Dermis microvascular lymphatic vessel endothelial cell (primary cell): Measurements from ENCODE around the gene SELENOO. TPM values are rescaled to one million over a fixed set of nuclear protein-coding genes. Genes with fewer than 3 reads are reported as not detected.
A peak's percentile ranks its signal among the peaks of the same experiment; 100 is the strongest.
"Not testable (repeated sequence)": the region's sequence is repeated elsewhere in the genome, so short reads cannot be mapped to it uniquely, and the experiment has no call there.

Source experiments
- DNase-seq, 2 donors: peaks; one replicate each; pipeline versions ENCODE4 v3.0.0 to v3.0.0-alpha.2; 2010; ENCODE audit warnings: low read depth in 2 of 2
- total RNA-seq: library from RNA; depleted of rRNA; stranded (reverse); fragments of >200 nt; gene quantifications from 2 replicates; pipeline ENCODE4 v1.2.1, GENCODE V29; 2014

The SELENOO gene
- total RNA-seq, 1 donor from 2014 or later: 15.8 TPM

DNA sequence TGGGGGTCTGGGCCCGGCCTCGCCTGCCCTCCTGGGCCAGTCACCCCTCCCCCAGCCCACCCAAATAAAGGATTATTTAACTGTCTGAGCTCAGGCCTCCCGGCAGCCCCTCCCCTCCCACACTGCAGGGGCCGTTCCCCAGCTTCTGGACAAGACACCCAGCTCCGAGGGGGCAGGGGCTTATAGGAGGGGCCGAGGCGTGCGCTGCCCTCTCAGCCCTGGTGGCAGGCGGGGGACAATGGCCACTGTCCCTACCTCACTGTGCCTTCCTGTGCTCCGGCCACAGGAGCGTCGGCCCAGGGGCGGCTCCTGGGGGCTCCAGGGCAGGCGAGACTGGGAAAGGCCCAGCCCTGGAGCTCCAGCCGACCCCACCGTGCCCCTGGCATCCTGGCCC lies 2.2 kb upstream of the SELENOO start:
- DNase-seq: no peak

DNA sequence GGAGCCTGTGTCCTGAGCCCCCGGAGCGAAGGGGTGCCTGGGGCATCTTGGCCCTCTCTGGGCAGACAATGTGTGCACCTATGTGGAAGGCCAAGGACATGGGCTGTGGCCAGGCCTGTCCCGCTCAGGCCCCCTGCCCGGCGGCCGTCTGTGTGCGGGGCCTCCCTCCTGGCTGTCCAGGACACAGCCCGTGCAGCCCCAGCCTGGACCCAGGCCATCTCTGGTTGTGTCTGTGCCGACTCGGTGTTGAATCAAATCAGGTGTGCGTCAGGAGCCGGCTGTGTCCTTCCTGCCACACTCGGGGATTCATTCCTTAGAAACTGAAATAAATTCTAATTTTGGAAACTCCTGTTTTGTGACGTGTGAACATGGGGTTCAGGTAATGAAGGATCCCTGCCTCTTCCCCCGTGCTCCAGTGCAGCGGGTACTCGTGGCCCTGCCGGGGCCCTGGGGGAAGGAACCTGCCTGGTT lies 1.5 kb upstream of the SELENOO start:
- DNase-seq: no peak

- DNase-seq: no peak
These were observed 866 bp upstream of the SELENOO start for GRCh38 chr22:50199829-50200460.

DNA sequence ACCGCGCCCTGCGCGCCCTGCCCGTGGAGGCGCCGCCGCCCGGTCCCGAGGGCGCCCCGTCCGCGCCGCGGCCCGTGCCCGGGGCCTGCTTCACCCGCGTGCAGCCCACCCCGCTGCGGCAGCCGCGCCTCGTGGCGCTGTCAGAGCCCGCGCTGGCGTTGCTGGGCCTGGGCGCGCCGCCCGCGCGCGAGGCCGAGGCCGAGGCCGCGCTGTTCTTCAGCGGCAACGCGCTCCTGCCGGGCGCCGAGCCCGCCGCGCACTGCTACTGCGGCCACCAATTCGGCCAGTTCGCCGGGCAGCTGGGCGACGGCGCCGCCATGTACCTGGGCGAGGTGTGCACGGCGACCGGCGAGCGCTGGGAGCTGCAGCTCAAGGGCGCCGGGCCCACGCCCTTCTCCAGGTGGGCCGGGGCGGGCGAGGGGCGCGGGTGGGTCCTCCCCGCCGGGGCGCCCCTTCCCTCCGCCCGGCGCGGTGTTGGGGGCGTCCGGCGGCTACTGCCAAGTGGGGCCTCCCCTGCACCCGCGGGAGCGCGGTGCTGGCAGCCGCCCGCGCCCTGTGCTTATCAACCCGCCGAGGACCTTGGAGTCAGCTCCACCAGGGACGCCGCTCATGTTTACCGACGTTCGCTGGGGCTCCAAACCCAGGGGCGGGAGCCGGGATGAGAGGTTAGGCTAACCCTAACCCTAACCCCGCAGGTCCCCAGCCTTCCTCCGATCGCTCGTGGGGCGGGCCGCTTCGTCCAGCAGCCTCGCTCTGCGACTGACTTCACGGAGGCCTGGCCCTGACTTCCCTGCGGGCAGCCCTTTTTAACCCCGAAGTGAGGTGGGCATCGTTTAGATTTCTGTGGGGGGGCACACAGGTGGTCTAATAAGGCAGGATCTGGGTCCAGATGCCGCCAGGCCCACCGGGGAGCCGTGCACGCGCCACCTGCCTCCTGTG lies 649 bp downstream of the SELENOO start:
- DNase-seq: peak in 1 of 2 donors; percentile 35

- DNase-seq: no peak
These were observed 1.4 kb downstream of the SELENOO start for GRCh38 chr22:50202130-50202666.

DNA sequence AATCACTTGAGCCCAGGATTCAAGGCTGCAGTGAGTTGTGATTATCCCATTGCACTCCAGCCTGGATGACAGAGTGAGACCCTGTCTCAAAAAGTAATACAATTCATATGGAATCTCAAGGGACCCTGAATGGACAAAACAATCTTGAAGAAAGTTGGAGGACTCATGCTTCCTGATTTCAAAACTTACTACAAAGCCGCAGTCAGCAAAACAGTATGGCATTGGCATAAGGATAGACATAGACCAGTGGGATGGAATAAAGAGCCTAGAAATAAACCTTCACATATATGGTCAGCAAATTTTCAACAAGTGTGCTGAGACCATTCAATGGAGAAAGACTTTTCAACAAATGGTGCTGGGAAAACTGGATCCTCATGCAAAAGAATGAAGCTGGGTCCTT lies 2.5 kb downstream of the SELENOO start:
- no peak for DNase-seq

DNA sequence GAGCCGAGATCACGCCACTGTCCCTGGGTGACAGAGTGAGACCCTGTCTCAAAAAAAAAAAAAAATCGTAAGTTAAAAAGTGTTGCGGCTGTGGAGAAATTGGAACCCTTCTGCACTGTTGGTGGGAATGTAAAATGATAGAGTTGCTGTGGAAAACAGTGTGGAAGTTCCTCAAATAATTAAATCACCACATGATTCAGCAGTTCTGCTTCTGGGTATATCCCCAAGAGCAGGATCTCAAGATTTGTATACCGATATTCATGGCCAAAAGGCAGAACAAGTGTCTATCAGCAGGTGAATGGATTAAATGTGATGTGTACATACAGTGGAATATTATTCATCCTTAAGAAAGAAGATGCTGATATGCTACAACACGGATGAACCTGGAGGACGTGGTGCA lies 3.8 kb downstream of the SELENOO start:
- DNase-seq: no peak

DNA sequence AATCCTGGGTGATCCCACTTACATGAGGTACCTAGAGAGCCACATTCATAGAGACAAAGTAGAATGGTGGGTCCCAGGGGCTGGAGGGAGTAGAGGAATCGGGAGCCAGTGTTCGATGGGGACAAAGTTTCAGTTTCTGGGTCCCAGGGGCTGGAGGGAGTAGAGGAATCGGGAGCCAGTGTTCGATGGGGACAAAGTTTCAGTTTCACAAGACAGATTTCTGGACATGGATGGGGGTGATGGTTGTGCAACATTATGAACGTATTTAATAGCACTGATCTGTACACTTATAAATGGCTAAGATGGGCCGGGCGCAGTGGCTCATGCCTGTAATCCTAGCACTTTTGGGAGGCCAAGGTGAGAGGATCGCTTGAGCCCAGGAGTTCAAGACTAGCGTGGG lies 4.2 kb downstream of the SELENOO start:
- DNase-seq: not testable (repeated sequence)

- no peak for DNase-seq
These were observed 5.2 kb downstream of the SELENOO start for GRCh38 chr22:50205781-50206569.

GRCh38 chr22:50206599-50206998 lies 5.8 kb downstream of the SELENOO start:
- peak in 1 of 2 donors; percentile 29 for DNase-seq

DNA sequence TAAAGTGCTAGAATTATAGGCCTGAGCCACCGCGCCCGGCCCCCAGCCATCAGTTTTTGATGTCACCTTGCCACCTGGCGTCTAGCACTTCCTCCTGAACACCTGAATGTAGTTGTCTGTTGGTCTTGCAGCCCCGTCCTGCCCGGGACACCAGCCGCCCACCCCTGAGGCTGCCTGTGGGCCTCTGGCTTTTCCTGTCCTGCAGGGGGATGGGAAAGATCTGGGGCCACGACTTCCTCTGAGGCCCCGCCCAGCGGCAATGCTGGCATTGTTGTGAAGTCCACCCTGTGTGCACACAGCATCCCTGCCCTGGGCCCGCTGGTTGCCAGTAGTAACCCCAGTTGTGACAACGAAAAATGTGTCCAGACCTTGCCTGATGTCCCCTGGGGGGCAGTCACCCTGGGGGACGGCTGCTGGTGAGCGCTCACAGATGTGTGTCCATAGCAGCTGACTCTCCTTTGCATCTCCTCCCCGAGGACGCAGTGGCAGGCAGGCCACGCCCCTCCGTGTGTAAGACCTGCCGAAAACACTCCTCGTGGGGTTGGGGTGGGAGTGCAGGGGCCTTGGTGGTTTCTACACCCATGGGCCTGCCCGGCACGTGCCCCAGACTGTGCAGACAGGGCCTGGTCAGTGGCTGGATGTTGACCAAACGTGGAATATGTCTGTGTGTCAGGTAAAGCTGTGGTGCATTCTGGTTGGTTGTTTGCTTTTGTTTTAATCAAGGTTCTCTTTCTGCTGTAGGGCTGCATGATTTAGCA lies 6.8 kb downstream of the SELENOO start:
- DNase-seq: peak; percentile 54 to 56

DNA sequence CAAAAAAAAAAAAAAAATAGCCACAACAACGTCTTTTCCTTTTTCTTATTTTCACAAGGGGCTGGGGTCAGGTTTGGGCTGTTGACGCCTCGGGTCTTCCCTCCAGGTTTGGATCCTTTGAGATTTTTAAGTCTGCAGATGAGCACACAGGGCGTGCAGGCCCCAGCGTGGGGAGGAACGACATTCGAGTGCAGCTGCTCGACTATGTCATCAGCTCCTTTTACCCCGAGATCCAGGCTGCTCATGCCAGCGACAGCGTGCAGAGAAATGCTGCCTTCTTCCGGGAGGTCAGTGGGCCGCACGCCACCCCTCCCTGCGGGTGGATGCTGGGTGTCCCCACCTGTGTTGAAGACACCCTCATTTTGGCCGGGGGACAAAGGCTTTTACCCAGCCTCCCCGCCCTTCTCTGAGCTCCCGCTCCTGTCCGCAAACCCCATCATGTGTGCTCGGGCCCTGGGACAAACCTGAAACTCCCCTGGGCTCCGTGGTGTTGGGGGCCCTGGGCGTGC lies 7.7 kb downstream of the SELENOO start:
- DNase-seq: no peak

DNA sequence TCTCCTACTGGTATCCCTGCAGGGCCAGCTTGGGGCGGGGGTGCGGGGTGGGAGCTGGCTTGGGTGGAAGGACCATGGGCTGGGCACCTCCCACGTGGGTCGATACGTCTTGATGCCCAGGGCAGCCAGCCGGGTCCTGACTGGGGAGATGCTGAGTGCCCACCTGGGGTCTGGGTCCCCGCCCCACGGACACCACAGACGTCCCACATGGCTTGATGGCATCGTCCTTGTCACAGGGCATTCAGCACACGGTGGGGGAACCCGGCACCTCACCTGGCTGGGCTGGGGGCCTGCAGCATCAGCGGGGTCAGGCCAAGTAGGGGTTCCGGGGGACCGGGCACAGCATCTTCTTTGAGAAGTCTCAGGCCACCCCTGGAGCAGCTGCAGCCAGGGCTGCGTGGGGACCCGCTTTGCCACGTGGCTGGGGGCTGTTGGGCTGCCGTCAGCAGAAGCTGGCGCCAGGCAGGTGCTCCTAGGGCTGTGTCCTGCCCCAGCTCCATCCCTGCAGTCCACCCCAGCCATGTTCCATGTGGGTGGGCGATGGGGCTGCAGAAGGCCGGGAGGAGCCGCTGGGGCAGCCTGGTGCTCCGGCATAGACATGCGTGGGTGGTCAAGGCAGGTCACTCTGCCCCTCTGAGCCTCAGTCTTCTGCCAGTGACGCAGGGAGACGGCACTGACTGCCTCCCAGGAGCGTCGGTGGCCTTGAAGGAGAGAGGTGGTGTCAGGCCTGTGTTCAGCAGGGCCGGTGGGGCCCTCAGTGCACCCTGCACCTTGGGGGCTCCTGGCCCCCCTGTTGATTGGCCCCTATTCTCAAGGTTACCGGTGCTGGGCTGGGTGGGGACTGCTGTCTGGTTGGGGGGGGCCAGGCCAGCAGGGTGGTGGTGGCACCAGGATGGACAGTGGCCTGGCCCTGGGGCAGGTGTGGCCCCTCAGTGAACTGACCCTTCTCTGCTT lies 8.4 kb downstream of the SELENOO start:
- DNase-seq: no peak

DNA sequence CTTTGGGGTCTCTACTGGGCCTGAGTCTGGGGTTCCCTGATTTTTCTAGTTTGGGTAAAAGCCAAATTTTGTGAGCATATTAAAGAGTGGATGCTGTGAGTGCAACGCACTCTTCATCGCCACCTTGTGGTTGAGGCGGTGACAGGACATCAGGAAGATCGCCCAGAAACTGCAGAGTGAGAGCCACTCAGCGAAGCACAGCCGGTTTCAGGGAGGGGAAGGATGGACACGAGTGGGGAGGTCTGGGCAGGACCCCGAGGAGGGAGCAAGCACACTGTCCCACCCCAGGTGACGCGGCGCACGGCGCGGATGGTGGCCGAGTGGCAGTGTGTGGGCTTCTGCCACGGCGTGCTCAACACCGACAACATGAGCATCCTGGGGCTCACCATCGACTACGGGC lies 9.1 kb downstream of the SELENOO start:
- DNase-seq: peak; percentile 28 to 64

DNA sequence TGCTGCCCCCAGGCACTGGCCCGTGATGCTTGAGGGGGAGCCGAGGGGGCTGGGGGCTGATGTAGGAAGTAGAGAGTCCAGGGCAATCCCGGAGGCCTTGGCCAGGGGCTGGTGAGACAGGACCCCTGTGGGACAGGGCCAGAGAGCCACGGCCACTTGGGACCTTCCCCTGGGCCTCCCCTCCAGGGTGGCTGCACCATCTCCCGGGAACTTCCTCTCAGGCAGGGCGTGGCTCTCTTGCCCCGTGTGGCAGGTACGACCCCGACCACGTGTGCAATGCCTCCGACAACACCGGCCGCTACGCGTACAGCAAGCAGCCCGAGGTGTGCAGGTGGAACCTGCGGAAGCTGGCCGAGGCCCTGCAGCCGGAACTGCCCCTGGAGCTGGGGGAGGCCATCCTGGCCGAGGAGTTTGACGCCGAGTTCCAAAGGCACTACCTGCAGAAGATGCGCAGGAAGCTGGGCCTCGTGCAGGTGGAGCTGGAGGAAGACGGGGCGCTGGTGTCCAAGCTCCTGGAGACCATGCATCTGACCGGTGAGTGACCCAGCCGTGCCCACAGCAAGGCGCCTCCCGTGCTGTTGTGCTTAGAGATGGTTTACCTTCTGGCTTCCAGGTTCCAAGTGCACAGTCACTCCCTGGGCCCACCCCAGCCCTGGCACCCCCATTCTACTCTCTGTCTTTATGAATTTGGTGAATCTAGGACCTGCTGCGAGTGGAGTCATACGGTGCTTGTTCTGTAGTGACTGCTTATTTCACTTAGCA lies 9.7 kb downstream of the SELENOO start:
- no peak for DNase-seq

DNA sequence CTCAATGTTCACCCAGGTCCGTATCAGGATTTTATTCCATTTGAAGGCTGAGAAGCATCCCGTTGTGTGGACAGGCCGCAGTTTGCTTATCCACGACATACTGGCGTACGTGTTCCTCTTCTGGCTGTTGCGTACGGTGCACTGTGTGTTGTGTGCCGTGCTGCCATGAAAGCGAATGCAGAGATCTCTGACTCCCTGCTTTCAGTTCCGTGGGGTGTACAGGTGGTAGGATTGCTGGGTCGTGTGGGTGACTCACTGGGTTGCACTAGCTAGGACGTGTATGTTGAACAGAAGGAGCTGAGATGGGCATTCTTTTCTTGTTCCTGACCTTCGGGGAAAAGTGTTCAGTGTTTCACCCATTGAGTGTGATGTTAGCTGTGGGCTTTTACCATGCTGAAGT lies 10.3 kb downstream of the SELENOO start:
- no peak for DNase-seq

DNA sequence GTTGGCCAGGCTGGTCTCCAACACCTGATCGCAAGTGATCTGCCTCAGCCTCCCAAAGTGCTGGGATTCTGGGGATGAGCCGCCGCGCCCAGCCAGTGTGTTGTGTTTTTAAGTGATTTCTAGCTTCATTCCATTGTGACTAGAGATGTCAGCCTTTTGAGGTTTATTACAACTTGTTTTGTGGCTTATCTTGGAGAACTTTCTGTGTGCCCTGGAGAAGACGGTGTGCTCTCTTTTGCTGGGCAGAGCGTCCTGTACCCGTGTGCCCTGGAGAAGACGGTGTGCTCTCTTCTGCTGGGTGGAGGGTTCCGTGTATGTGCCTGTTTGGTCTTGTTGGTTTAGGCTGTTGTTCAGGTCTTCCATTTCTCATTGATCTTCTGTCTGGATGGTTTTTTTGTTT lies 12.5 kb downstream of the SELENOO start:
- no peak for DNase-seq

GRCh38 chr22:50215297-50216054 lies 14.7 kb downstream of the SELENOO start:
- DNase-seq: no peak
